ENCODE results near the gene SEC24D. TPM values are rescaled to one million over a fixed set of nuclear protein-coding genes. Genes with fewer than 3 reads are reported as not detected.
A peak's percentile ranks its signal among the peaks of the same experiment; 100 is the strongest.

The SEC24D gene
- total and polyA plus RNA-seq, 9 of the 15 experiments (the other 6 are each of a cell fraction or from before 2014, with no cell fraction given) = 7.1 to 22.5 (median 11.3) TPM

GRCh38 chr4:118826723-118827444, 9.0 kb downstream of the SEC24D start (continued):
- TF ChIP-seq CUX1 (CRISPR knock-in tag; IDR thresholded peaks at IDR 0.05) (0 out of 2 replicates have a peak, but pooled peaks have one; percentile 73), ZSCAN29 (IDR thresholded peaks at IDR 0.05) (no peak), MAFG (tag; conservative IDR thresholded peaks at IDR 0.05) (peak; percentile 66), KDM5B (IDR thresholded peaks at IDR 0.05; ENCODE audit: insufficient replicate concordance, low read depth, low read length) (no peak), C11orf30 (IDR thresholded peaks at IDR 0.05; ENCODE audit: low read depth) (peak; percentile 56), CGGBP1 (CRISPR knock-in tag; IDR thresholded peaks at IDR 0.05) (no peak), CEBPZ (IDR thresholded peaks at IDR 0.05; ENCODE audit: borderline replicate concordance, low read depth, low read length) (no peak), MAFF (IDR thresholded peaks at IDR 0.05; ENCODE audit: low read length) (peak; percentile 57; the same call in 1 of the 2 replicates)
